HS-5 (cell line): ENCODE measurements around the gene CPNE8.

ENCODE experiments used
- DNase-seq: peaks from one replicate; pipeline ENCODE4 v3.0.0-alpha.2; 2012; ENCODE audit warnings: low read depth

Gene CPNE8

DNA sequence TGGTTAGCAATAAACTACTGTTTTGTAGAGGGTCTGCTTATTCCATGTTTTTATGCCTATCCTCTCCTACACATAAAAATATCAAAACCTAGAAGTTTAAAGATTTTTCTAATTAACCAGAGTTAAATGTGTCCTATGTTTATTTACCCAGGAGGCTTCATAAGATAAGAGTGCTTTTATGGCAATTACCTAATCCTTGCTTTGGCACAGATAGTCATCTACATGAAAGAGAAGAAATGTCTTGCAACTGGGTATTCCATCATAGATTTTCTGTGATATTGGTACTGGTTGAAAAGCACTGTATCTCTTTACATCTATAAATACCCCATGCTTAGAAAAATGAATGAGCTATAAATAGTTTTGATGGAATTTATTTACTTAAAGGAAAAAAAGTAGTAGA lies 277.1 kb downstream of the CPNE8 start:
- no peak for DNase-seq

DNA sequence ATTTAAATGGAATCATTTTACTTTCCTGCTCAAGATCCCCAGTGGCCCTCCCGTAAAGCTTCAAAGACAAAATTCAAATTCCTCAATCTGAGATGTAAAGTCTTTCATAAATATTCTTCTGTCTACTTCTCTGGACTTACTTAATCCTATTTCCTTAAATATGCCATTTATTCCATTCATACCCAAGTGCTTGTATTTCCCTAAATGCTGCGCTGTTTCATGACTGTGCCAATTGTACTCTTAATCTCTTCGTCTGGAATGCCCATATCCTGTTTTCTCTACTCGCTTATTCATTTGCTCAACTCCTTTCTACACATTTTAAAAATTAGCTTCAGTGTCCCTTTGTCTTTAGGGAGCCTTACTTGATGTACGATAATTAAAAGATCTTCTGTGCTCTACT lies 280.1 kb downstream of the CPNE8 start:
- no peak for DNase-seq

DNA sequence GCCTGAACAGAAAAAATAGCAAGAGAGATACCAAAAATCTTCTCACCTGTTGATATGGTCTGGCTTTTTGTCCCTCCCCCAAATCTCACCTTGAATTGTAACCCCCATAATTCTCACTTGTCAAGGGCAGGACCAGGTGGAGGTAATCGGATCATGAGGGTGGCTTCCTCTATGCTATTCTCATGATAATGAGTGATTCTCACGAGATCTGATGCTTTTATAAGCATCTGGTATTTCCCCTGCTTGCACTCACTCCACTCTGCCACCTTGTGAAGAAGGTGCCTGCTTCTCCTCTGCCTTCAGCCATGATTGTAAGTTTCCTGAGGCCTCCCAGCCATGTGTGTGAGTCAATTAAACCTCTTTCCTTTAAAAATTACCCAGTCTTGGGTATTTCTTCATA lies 291.2 kb downstream of the CPNE8 start:
- no peak for DNase-seq

DNA sequence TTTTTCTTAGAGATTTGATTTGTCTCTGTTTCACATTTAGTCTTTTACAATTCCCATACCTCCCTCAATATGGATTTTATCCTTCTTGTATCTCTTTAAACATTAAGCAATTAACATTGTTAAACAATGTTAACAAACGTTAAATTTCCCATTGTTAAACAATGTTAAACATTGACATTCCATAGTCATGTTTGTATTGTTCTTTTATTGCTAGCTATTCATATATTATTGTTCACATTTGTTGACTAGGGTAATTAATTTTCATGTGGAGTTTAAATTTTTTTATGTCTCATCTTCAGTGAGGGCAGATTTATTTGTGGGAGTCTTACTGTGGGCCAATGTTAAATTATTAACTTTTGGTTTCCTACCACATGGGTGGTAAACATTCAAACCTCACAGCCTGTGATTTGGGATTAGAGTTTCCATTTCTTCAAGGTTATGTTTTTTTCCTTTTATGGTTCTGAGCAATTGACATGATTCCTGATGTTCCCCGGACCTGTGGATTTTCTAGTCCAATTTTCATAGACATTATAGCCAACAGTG lies 294.5 kb downstream of the CPNE8 start:
- DNase-seq = no peak

DNA sequence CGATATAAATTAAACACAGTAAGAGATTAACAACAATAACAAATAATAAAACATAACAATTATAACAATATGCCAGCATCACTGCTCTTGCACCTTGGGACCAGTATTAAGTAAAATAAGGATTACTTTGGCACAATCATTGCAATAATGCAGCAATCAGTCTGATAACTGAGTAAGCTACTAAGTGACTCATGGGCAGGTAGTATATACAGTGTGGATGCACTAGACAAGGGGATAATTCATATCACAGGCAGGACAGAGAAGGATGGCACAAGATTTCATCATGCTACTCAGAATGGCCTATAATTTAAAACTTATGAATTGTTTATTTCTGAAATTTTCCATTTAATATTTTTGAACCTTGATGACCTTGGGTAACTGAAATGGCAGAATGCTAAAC lies 298.1 kb downstream of the CPNE8 start:
- no peak for DNase-seq
